ENCODE data around the gene PI4KA.

DNA sequence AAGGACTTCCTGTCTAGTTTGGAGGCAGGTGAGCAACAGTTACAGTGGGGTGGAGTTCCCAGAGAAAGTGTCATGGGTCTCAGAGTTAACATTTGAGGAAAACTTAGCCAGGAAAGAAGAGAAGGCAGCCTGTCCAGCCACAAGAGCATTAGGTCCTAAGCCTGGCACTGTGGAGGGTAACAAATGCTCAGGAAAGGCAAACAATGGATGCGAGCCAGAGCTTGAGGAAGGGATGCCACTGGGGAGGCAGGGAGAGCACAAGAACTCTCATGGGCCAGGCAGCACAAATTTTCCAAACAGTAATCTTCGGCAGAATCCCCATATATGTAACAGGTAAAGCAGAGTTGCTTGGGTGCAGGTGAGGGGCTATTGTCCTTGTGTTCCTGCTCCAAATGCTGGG, 92.7 kb downstream of the PI4KA start:
- no peak for TF ChIP-seq CTCF (IDR thresholded peaks at IDR 0.05)
- TF ChIP-seq POLR2AphosphoS5 (IDR thresholded peaks at IDR 0.05) = no peak
- TF ChIP-seq POLR2A (IDR thresholded peaks at IDR 0.05) = no peak
- TF ChIP-seq EP300 (IDR thresholded peaks at IDR 0.05) = no peak

Measured in stomach (tissue), 4 donors.